Cerebellar nuclear complex (tissue), 1 donor: Measurements from ENCODE around the gene S1PR2.
"Not testable (repeated sequence)": the region's sequence is repeated elsewhere in the genome, so short reads cannot be mapped to it uniquely, and the experiment has no call there.

Experiments used
- DNase-seq, 2 experiments: peaks; one replicate each; lab custom pipeline; 2025; lab: John Stamatoyannopoulos, UW

Gene S1PR2

GRCh38 chr19:10252707-10253106 lies 21.6 kb upstream of the S1PR2 start:
- DNase-seq, result no peak

GRCh38 chr19:10251792-10252694 lies 20.9 kb upstream of the S1PR2 start, which contains the start of gene MRPL4:
TSS of gene MRPL4 (plus strand) at chr19:10252214. CDS start at chr19:10252254, 40 bp downstream.
- peak; percentile 92 to 95 for DNase-seq

DNA sequence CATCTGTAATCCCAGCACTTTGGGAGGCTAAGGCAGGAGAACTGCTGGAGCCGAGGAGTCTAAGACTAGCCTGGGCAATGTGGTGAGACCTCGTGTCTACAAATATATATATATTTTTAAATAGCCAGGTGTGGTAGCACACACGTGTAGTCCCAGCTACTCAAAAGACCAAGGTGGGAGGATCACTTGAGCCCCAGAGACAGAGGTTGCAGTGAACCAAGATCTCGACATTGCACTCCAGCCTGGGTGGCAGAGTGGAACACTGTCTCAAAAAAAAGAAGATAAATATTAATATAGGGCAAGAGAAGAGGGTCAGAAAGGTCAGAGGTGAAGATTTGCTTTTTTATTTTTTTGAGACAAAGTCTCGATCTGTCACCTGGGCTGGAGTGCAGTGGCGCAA lies 15.4 kb upstream of the S1PR2 start:
- DNase-seq, result no peak

- no peak for DNase-seq
Observed at GRCh38 chr19:10245189-10245939, 14.2 kb upstream of the S1PR2 start.

DNA sequence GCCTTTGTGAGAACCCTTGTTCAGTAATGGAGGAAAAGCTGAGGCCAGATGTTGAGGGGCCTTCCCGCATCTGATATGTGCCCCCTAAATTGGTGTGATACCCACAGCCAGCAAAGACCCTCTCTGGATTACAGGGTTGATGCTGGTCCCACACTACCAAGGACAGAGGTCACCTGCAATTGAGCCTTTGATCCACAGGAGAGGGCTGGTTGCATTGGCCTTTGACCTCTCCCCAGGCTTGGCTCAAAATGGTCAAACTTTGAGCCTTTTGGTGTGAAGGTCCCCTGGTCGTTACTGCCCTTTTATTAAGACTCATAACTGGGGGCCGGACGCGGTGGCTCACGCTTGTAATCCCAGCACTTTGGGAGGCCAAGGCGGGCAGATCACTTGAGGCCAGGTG lies 12.5 kb upstream of the S1PR2 start:
- DNase-seq, result no peak

DNA sequence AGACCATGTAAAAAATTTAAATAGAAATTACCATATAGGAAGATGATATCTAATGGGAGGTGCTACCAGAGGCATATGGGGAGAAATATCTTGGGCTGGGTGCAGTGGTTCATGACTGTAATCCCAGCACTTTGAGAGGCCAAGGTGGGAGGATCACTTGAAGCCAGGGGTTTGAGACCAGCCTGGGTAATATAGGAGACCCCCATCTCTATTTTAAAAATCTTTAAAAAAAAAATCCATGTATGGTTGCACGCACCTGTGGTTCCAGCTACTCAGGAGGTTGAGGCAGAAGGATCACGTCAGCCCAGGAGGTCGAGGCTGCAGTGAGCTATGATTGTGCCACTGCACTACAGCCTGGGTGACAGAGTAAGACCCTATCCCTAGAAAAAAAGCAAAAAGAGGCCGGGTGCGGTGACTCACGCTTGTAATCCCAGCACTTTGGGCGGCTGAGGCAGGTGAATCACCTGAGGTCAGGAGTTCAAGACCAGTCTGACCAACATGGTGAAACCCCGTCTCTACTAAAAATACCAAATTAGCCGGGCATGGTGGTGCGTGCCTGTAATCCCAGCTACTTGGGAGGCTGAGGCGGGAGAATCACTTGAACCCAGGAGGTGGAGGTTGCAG lies 10.8 kb upstream of the S1PR2 start:
- DNase-seq, result not testable (repeated sequence)

DNA sequence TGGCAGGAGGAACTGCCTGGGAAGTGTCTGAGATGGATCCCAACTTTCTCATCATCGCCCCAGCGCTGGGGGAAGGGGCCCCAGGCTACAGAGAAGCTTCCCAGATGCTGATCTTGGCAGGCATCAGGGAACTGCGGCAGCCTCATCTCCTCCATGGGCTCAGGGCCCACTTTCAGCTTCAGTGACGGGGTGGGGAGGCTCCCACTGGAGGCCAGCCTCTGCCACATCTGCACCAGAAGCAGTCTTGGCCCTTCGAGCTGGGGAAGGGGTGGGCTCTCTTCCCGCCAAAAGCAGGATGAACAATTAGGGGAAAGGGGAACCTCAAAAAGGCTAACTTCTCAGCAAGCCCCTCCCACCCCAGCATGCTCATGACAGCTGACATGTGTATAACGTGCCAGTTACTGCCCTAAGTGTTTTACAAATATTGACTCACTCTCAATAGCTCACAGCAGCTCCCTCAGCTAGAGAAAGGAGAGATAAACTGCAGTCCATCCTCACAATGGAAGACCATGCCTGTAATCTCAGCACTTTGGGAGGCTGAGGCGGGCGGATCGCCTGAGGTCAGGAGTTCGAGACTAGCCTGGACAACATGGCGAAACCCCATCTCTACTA lies 7.1 kb upstream of the S1PR2 start:
- no peak for DNase-seq

DNA sequence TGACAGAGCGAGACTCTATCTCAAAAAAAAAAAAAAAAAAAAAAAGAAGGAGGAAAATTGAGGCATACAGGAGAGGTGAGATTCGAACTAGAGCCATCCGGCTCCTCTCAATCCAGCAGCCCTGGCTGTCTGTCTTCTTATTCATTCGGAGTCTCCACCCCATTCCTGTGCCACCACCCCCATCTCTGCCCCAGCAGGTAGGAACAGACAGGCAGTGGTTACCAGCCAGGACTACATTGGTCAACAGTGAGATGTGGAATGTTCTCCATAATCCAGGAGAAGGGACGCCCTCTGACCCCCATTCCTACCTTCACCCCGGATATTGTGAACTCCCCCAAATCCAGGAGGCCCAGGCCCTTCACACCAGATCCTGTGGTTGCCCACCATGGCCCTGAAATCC lies 6.6 kb upstream of the S1PR2 start:
- no peak for DNase-seq

GRCh38 chr19:10235409-10235808 lies 4.3 kb upstream of the S1PR2 start:
- DNase-seq, result not testable (repeated sequence)

DNA sequence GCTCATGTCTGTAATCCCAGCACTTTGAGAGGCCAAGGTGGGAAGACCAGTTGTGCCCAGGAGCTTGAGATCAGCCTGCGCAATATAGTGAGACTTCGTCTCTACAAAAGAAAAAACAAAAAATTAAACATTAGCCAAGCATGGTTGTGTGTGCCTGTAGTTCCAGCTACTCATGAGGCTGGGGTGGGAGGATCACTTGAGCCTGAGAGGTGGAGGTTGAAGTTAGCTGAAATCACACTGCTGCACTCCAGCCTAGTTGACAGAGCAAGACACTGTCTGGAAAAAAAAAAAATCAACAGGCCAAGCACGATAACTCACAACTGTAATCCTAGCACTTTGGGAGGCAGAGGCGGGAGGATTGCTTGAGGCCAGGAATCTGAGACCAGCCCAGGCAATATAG lies 3.9 kb upstream of the S1PR2 start:
- DNase-seq, result no peak

DNA sequence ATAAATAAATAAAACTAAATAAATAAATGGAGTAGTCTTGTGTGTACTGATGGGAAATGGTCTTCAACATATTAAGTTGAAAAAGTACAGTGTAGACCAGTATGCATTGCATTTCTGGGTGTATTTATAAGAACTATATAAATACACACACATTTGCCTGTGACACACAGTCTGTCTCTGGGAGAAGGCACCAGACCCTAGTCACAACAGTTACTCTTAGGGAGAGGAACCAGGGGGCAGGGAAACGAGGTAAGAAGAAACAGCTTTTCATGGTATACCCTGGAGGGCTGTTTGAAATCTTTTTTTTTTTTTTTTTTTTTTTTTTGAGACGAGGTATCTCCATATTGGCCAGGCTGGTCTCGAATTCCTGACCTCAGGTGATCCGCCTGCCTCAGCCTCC lies 2.8 kb upstream of the S1PR2 start:
- DNase-seq, result no peak

DNA sequence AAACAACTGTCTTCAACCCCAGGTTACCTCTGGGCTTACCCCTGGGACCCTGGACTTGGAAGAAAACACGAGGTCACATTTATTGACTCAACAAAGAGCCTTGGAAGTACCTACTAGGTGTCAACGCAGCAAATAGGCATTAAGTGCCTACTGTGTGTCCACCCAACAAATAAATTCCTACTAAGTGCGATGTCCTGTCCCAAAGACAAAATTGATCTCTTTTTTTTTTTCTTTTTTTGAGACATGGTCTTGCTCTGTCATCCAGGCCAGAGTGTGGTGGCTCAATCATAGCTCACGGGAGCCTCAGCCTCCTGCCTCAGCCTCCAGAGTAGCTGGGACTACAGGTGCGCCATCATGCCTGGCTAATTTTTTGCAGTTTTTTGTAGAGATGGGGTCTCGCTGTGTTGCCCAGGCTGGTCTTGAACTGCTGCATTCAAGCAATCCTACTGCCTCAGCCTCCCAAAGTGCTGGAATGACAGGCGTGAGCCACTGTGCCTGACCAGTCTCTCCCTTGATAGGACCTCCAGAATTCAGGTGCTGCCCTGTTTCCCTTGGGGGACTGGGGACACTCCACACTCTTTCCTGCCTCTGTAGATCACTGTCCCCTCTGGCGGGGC lies 589 bp upstream of the S1PR2 start:
- no peak for DNase-seq

- DNase-seq, result no peak
Observed at GRCh38 chr19:10230173-10230860, 814 bp downstream of the S1PR2 start.

DNA sequence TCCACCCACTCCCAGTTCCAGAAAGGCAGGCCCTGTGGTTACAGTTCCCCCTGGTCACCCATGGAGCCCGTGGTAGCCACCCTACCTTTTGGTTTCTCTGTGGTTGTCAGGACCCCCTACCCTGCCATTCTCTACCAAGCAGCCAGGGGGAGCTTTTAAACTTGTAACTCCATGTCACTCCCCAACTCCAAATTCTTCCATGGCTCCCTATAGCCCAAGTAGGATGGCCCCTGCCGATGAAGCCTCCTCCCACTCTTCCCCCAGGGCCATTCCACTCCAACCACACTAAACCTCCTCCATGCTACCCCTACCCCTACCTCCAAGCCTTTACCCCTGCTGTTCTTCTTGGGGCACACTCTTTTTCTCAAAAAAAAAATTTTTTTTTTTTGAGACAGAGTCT lies 2.2 kb downstream of the S1PR2 start:
- no peak for DNase-seq

- no peak for DNase-seq
Observed at GRCh38 chr19:10228393-10228792, 2.7 kb downstream of the S1PR2 start.

- DNase-seq, result no peak
Observed at GRCh38 chr19:10227026-10227971, 3.8 kb downstream of the S1PR2 start.

GRCh38 chr19:10226376-10227025 lies 4.6 kb downstream of the S1PR2 start:
- no peak for DNase-seq

GRCh38 chr19:10226021-10226375 lies 5.1 kb downstream of the S1PR2 start:
- no peak for DNase-seq

GRCh38 chr19:10224337-10224736 lies 6.8 kb downstream of the S1PR2 start:
- DNase-seq, result no peak
